ENCODE results near the gene ZNF217. TPM values are rescaled to one million over a fixed set of nuclear protein-coding genes. Genes with fewer than 3 reads are reported as not detected.
A peak's percentile ranks its signal among the peaks of the same experiment; 100 is the strongest.

Gene ZNF217
- polyA plus RNA-seq, 3 donors = 10.5 to 41.5 (median 24.4) TPM

- H2AFZ ChIP-seq (ENCODE audit: insufficient read depth, low read depth, low read length, poor library complexity, severe bottlenecking) = no peak overlapping the region
- peaks cover 41% of the 10 kb centered on the region for H3K4me1 Mint-ChIP-seq
- no peaks in the 10 kb centered on the region for H3K36me3 ChIP-seq (replicated peaks in 1 of 2; ENCODE audit: control insufficient read depth in 1 of 2, insufficient read depth in 2 of 2, low read length in 2 of 2)
- peak in 2 of 3 donors; percentile 85 to 86 for DNase-seq
- H3K36me3 Mint-ChIP-seq = peaks cover 0 to 2% of the 10 kb centered on the region in 2 donors
- H3K4me3 Mint-ChIP-seq = peak overlapping the region; percentile 10 to 61
- no peaks in the 10 kb centered on the region for H3K27me3 Mint-ChIP-seq (ENCODE audit: low read depth in 3 of 3)
- H4K20me1 ChIP-seq (ENCODE audit: insufficient read depth, low read length) = no peaks in the 10 kb centered on the region
- peaks cover 7% of the 10 kb centered on the region for H3K79me2 ChIP-seq (ENCODE audit: insufficient read depth, low read length)
- intact Hi-C loops (cut with micrococcal nuclease) = loop anchor here in 1 of 2 donors (2.0 kb wide), 1 partner anchor 29 kb away; no protein-coding TSS in a partner anchor
- peak overlapping the region; percentile 2 to 73 for H3K27ac ChIP-seq (ENCODE audit: low read depth in 1 of 2, low read length in 2 of 2)
- H3K9ac ChIP-seq (ENCODE audit: insufficient read depth, low read length, poor library complexity, severe bottlenecking) = peak overlapping the region; percentile 10
- H3K9me3 ChIP-seq (replicated peaks in 1 of 2; ENCODE audit: control insufficient read depth in 1 of 2, insufficient read depth in 1 of 2, low read length in 2 of 2) = no peaks in the 10 kb centered on the region
- H3K27me3 ChIP-seq (ENCODE audit: control insufficient read depth in 2 of 2, insufficient read depth in 2 of 2, low read length in 2 of 2) = no peaks in the 10 kb centered on the region
- peak overlapping the region; percentile 63 to 81 (median 77) for H3K27ac Mint-ChIP-seq
- peak overlapping the region in 1 of 3 experiments; percentile 55 for H3K4me3 ChIP-seq (replicated peaks in 1 of 3; ENCODE audit: low read depth in 2 of 3, low read length in 3 of 3)
- no peak for TF ChIP-seq CTCF (IDR thresholded peaks at IDR 0.05)
- peak overlapping the region; percentile 74 for H3K4me2 ChIP-seq (replicated peaks; ENCODE audit: extremely low read depth, low read length, poor library complexity, severe bottlenecking)
- 0% methylated on average over 3 of the region's 8 CpGs for WGBS (ENCODE audit: insufficient coverage)
- no peaks in the 10 kb centered on the region for H3K9me3 Mint-ChIP-seq
- H3K4me1 ChIP-seq (ENCODE audit: control insufficient read depth in 1 of 2, insufficient read depth in 2 of 2, low read length in 2 of 2) = peaks cover 41 to 53% of the 10 kb centered on the region in 2 donors
Observed at GRCh38 chr20:53611449-53611894, 17.8 kb upstream of the ZNF217 start.

- Mint-ChIP-seq H3K36me3 (peaks cover 0 to 2% of the 10 kb centered on the region in 2 donors), H3K27me3 (ENCODE audit: low read depth in 3 of 3) (peaks cover 0 to 1% (median 0%) of the 10 kb centered on the region in 3 donors), H3K9me3 (no peaks in the 10 kb centered on the region), H3K4me3 (peak overlapping the region; percentile 72 to 85), H3K4me1 (peaks cover 43% of the 10 kb centered on the region), H3K27ac (peak overlapping the region; percentile 78 to 93 (median 89))
- Histone ChIP-seq H2AFZ (ENCODE audit: insufficient read depth, low read depth, low read length, poor library complexity, severe bottlenecking) (peak overlapping the region; percentile 65), H3K9me3 (replicated peaks in 1 of 2; ENCODE audit: control insufficient read depth in 1 of 2, insufficient read depth in 1 of 2, low read length in 2 of 2) (no peaks in the 10 kb centered on the region), H3K4me3 (replicated peaks in 1 of 3; ENCODE audit: low read depth in 2 of 3, low read length in 3 of 3) (peak overlapping the region; percentile 26 to 64 (median 50)), H3K4me2 (replicated peaks; ENCODE audit: extremely low read depth, low read length, poor library complexity, severe bottlenecking) (peak overlapping the region; percentile 73), H3K36me3 (replicated peaks in 1 of 2; ENCODE audit: control insufficient read depth in 1 of 2, insufficient read depth in 2 of 2, low read length in 2 of 2) (no peaks in the 10 kb centered on the region), H4K20me1 (ENCODE audit: insufficient read depth, low read length) (no peaks in the 10 kb centered on the region), H3K79me2 (ENCODE audit: insufficient read depth, low read length) (peaks cover 8% of the 10 kb centered on the region), H3K9ac (ENCODE audit: insufficient read depth, low read length, poor library complexity, severe bottlenecking) (peak overlapping the region; percentile 41), H3K4me1 (ENCODE audit: control insufficient read depth in 1 of 2, insufficient read depth in 2 of 2, low read length in 2 of 2) (peaks cover 41 to 53% of the 10 kb centered on the region in 2 donors), H3K27ac (ENCODE audit: low read depth in 1 of 2, low read length in 2 of 2) (peak overlapping the region; percentile 64 to 87), H3K27me3 (ENCODE audit: control insufficient read depth in 2 of 2, insufficient read depth in 2 of 2, low read length in 2 of 2) (no peaks in the 10 kb centered on the region)
- intact Hi-C loops (cut with micrococcal nuclease) = loop anchor here in 1 of 2 donors (2.0 kb wide), 1 partner anchor 27 kb away; no protein-coding TSS in a partner anchor
- no peak for TF ChIP-seq CTCF (IDR thresholded peaks at IDR 0.05)
- peak in 2 of 3 donors; percentile 42 to 58 for DNase-seq
- 0% methylated on average over 1 of the region's 15 CpGs for WGBS (ENCODE audit: insufficient coverage)
Observed at GRCh38 chr20:53609491-53610445, 16.1 kb upstream of the ZNF217 start.

Data from CD14-positive monocyte (primary cell).